ENCODE measurements around the gene FLNB. TPM values are rescaled to one million over a fixed set of nuclear protein-coding genes. Genes with fewer than 3 reads are reported as not detected.

The FLNB gene
- total and polyA plus RNA-seq, 9 of the 15 experiments (the other 6 are each of a cell fraction or from before 2014, with no cell fraction given), result 9.4 to 48.1 (median 25.6) TPM

GRCh38 chr3:58029842-58030584 lies 21.8 kb downstream of the FLNB start (continued):
- no peak for TF ChIP-seq MYBL2 (IDR thresholded peaks at IDR 0.05; ENCODE audit: low read depth)
- TF ChIP-seq MYBL2 (CRISPR knock-in tag; IDR thresholded peaks at IDR 0.05; ENCODE audit: borderline replicate concordance), result no peak
- no peak for TF ChIP-seq ZBTB33 (CRISPR knock-in tag; IDR thresholded peaks at IDR 0.05)
- no peak for TF ChIP-seq SETDB1 (IDR thresholded peaks at IDR 0.05; ENCODE audit: low read length)
- no peak for TF ChIP-seq KLF13 (tag; IDR thresholded peaks at IDR 0.05; ENCODE audit: borderline replicate concordance, low read depth)
- no peak for TF ChIP-seq NFXL1 (CRISPR knock-in tag; IDR thresholded peaks at IDR 0.05)

- no peaks in the 10 kb centered on the region for H4K20me1 ChIP-seq (replicated peaks; ENCODE audit: control insufficient read depth, insufficient read depth, low read length)
- TF ChIP-seq SAFB2 (IDR thresholded peaks at IDR 0.05; ENCODE audit: borderline replicate concordance, low read depth, low read length, severe bottlenecking) (no peak), ZNF717 (CRISPR knock-in tag; IDR thresholded peaks at IDR 0.05) (no peak), ARID3A (IDR thresholded peaks at IDR 0.05; ENCODE audit: borderline replicate concordance, low read depth, low read length) (no peak), ZNF766 (CRISPR knock-in tag; conservative IDR thresholded peaks at IDR 0.05) (no peak), E2F6 (IDR thresholded peaks at IDR 0.05; ENCODE audit: borderline replicate concordance in 1 of 2, extremely low read depth in 1 of 2, insufficient read depth in 1 of 2, insufficient read length in 1 of 2, low read depth in 1 of 2, low read length in 1 of 2, poor library complexity in 1 of 2, severe bottlenecking in 1 of 2) (no peak), NCOA1 (IDR thresholded peaks at IDR 0.05; ENCODE audit: low read depth) (no peak)
- H3K4me1 ChIP-seq (replicated peaks in 1 of 2; ENCODE audit: control insufficient read depth in 2 of 2, insufficient read depth in 2 of 2, low read length in 2 of 2), result peaks cover 8 to 19% of the 10 kb centered on the region in 2 experiments; a peak in 3 of 5 replicates
- 63% methylated on average over 4 of the region's 4 CpGs for WGBS (ENCODE audit: insufficient coverage, low coverage, missing lambda C conversion rate)
- H3K36me3 ChIP-seq (ENCODE audit: control insufficient read depth, insufficient read depth, low read length), result no peaks in the 10 kb centered on the region; the same call in 2 of the 3 replicates
- ChIA-PET CTCF (ENCODE audit: low intra/inter-chr PET ratio) (no interaction called here), POLR2A (interaction anchor here (0.6 to 1.0 kb wide), 2 partner anchors 9 to 751 kb away, joined by 3 read pairs; no protein-coding TSS in a partner anchor)
- intact Hi-C loops (cut with micrococcal nuclease) (no loop called here), in situ Hi-C loops (cut with MboI) (no loop called here)
- BruUV-seq (replicated peaks), result no TSS peak
- H3K9me3 ChIP-seq (replicated peaks; ENCODE audit: control insufficient read depth, insufficient read depth, low read depth, low read length), result no peaks in the 10 kb centered on the region
- peaks cover 27% of the 10 kb centered on the region for H3K79me2 ChIP-seq (ENCODE audit: control insufficient read depth, insufficient read depth, low read length)
- no peaks in the 10 kb centered on the region for H3K27me3 ChIP-seq (ENCODE audit: control insufficient read depth in 2 of 2, insufficient read depth in 2 of 2, low read length in 2 of 2)
- ATAC-seq (no peak), DNase-seq (ENCODE audit: extremely low read depth in 1 of 4, low spot score in 3 of 4) (no peak), FAIRE-seq (no peak)
- H3K9ac ChIP-seq (ENCODE audit: insufficient read depth in 1 of 2, low read depth in 2 of 2, low read length in 2 of 2), result no peak overlapping the region
- H3K4me2 ChIP-seq (ENCODE audit: insufficient read depth, low read length), result no peak overlapping the region
- no peak overlapping the region for H3K27ac ChIP-seq (ENCODE audit: extremely low read depth, low read depth, low read length)
- no peak overlapping the region for H3K4me3 ChIP-seq
- H3K9me1 ChIP-seq (ENCODE audit: control insufficient read depth, insufficient read depth, low read length), result no peaks in the 10 kb centered on the region
- no peak overlapping the region for H2AFZ ChIP-seq (ENCODE audit: low read depth, low read length)
These were observed 24.0 kb downstream of the FLNB start for GRCh38 chr3:58032186-58032585.

All from K562 (cell line).